ENCODE results near the gene KPNA2.
A peak's percentile ranks its signal among the peaks of the same experiment; 100 is the strongest.
"Not testable (repeated sequence)": the region's sequence is repeated elsewhere in the genome, so short reads cannot be mapped to it uniquely, and the experiment has no call there.

The KPNA2 gene

GRCh38 chr17:68061512-68062313 lies 26.2 kb downstream of the KPNA2 start:
- no peak for DNase-seq (ENCODE audit: low spot score)

GRCh38 chr17:68065366-68065765 lies 29.8 kb downstream of the KPNA2 start:
- not testable (repeated sequence) for DNase-seq (ENCODE audit: low spot score)

GRCh38 chr17:68068512-68068911 lies 33.0 kb downstream of the KPNA2 start:
- not testable (repeated sequence) for DNase-seq (ENCODE audit: low spot score)

- DNase-seq (ENCODE audit: low spot score): not testable (repeated sequence)
These were observed 35.3 kb downstream of the KPNA2 start for GRCh38 chr17:68070582-68071444.

- no peak for DNase-seq (ENCODE audit: low spot score)
These were observed 38.7 kb downstream of the KPNA2 start for GRCh38 chr17:68074279-68074678.

- not testable (repeated sequence) for DNase-seq (ENCODE audit: low spot score)
These were observed 40.5 kb downstream of the KPNA2 start for GRCh38 chr17:68075953-68076607.

- not testable (repeated sequence) for DNase-seq (ENCODE audit: low spot score)
These were observed 42.0 kb downstream of the KPNA2 start for GRCh38 chr17:68077498-68077897.

GRCh38 chr17:68080411-68081150 lies 45.0 kb downstream of the KPNA2 start:
- no peak for DNase-seq (ENCODE audit: low spot score)

GRCh38 chr17:68081305-68082265 lies 46.0 kb downstream of the KPNA2 start:
- DNase-seq (ENCODE audit: low spot score): not testable (repeated sequence)

- DNase-seq (ENCODE audit: low spot score): peak; percentile 24
These were observed 50.3 kb downstream of the KPNA2 start for GRCh38 chr17:68085771-68086381.

GRCh38 chr17:68086666-68087065 lies 51.1 kb downstream of the KPNA2 start:
- DNase-seq (ENCODE audit: low spot score): not testable (repeated sequence)

- DNase-seq (ENCODE audit: low spot score): peak; percentile 20
These were observed 51.6 kb downstream of the KPNA2 start for GRCh38 chr17:68087131-68087623.

- no peak for DNase-seq (ENCODE audit: low spot score)
These were observed 52.3 kb downstream of the KPNA2 start for GRCh38 chr17:68087851-68088250.

- no peak for DNase-seq (ENCODE audit: low spot score)
These were observed 54.3 kb downstream of the KPNA2 start for GRCh38 chr17:68089881-68090280.

GRCh38 chr17:68094481-68095078 lies 59.0 kb downstream of the KPNA2 start:
- no peak for DNase-seq (ENCODE audit: low spot score)

GRCh38 chr17:68095205-68095811 lies 59.8 kb downstream of the KPNA2 start:
- no peak for DNase-seq (ENCODE audit: low spot score)

GRCh38 chr17:68096111-68096510 lies 60.6 kb downstream of the KPNA2 start:
- no peak for DNase-seq (ENCODE audit: low spot score)
